T-cell (primary cell): Measurements from ENCODE around the gene BGN. TPM values are rescaled to one million over a fixed set of nuclear protein-coding genes. Genes with fewer than 3 reads are reported as not detected.

Experiments
- ATAC-seq, 4 experiments: fragments of 200-7000 bp in 3 of 4; fragments of 150-1000 bp in 1 of 4; cut with Tn5 transposase; replicated peaks in 1 of 4; 1 replicate in 3 of 4; 2 replicates in 1 of 4; pipeline ENCODE4 v1.10.0; 2021; ENCODE audit warnings: moderate library complexity in 3 of 4, mild to moderate bottlenecking in 2 of 4, moderate number of reproducible peaks in 1 of 4
- CTCF ChIA-PET, 2 donors: fragments of 300-600 bp; sonication (Branson Sonifier 250); formaldehyde crosslinking; loops; one replicate each; lab custom pipeline; 2022; ENCODE audit warnings: antibody characterized with exemption in 2 of 2; lab: Charles Lee
- POLR2A ChIA-PET, 2 donors: fragments of 300-600 bp; sonication (Branson Sonifier 250); formaldehyde crosslinking; loops; one replicate each; lab custom pipeline; 2022; ENCODE audit warnings: antibody characterized with exemption in 2 of 2; lab: Charles Lee
- DNase-seq, 35 experiments: peaks; one replicate each; pipeline versions ENCODE4 v3.0.0 to v3.0.0-alpha.2; 2013 to 2023
- H3K27ac ChIP-seq: one replicate; pipeline ENCODE4 v1.5.1; 2013; ENCODE audit warnings: low read length
- H3K27me3 ChIP-seq, 2 experiments: replicated peaks in 1 of 2; 1 replicate in 1 of 2; 2 replicates in 1 of 2; pipeline versions ENCODE4 v1.6.1 to v1.7.0; 2013; ENCODE audit warnings: low read length in 1 of 2, mixed read lengths in 1 of 2; ENCODE audit not compliant: control insufficient read depth in 2 of 2, insufficient read depth in 2 of 2; ENCODE audit errors: extremely low read depth in 1 of 2
- H3K36me3 ChIP-seq, 2 donors: 1 replicate in 1 of 2; 2 replicates in 1 of 2; pipeline versions ENCODE4 v1.6.1 to v1.7.0; 2013; ENCODE audit warnings: low read length in 1 of 2; ENCODE audit not compliant: control insufficient read depth in 2 of 2, insufficient read depth in 1 of 2; ENCODE audit errors: extremely low read depth in 1 of 2
- H3K4me1 ChIP-seq, 2 experiments: 1 replicate in 1 of 2; 2 replicates in 1 of 2; pipeline versions ENCODE4 v1.6.1 to v1.7.0; 2013; ENCODE audit warnings: low read length in 2 of 2, mixed read lengths in 1 of 2; ENCODE audit not compliant: insufficient read depth in 2 of 2, control insufficient read depth in 1 of 2; ENCODE audit errors: extremely low read depth in 1 of 2
- H3K4me3 ChIP-seq, 2 donors: 1 replicate in 1 of 2; 2 replicates in 1 of 2; pipeline versions ENCODE4 v1.5.1 to v1.7.0; 2013; ENCODE audit warnings: mild to moderate bottlenecking in 2 of 2, low read length in 1 of 2, moderate library complexity in 1 of 2; ENCODE audit not compliant: control insufficient read depth in 1 of 2; ENCODE audit errors: extremely low read depth in 1 of 2
- H3K9me3 ChIP-seq: 2 replicates; pipeline ENCODE4 v1.7.0; 2013
- H3K27ac Mint-ChIP-seq, 2 donors: one replicate each; pipeline ENCODE4 v1.8.0; 2020 to 2021; ENCODE audit warnings: mild to moderate bottlenecking in 2 of 2, mixed read lengths in 2 of 2
- H3K27me3 Mint-ChIP-seq, 2 donors: one replicate each; pipeline ENCODE4 v1.8.0; 2021 to 2022; ENCODE audit warnings: mixed read lengths in 2 of 2
- H3K36me3 Mint-ChIP-seq: one replicate; pipeline ENCODE4 v1.8.0; 2021; ENCODE audit warnings: mixed read lengths
- H3K4me1 Mint-ChIP-seq, 3 donors: one replicate each; pipeline ENCODE4 v1.8.0; 2020 to 2022; ENCODE audit warnings: mixed read lengths in 3 of 3, mild to moderate bottlenecking in 1 of 3
- H3K4me3 Mint-ChIP-seq, 3 donors: one replicate each; pipeline ENCODE4 v1.8.0; 2020 to 2022; ENCODE audit warnings: mild to moderate bottlenecking in 3 of 3, mixed read lengths in 3 of 3, moderate library complexity in 3 of 3
- H3K9me3 Mint-ChIP-seq, 3 donors: one replicate each; pipeline ENCODE4 v1.8.0; 2020 to 2022; ENCODE audit warnings: mixed read lengths in 3 of 3
- WGBS: methylation state at CpG from one replicate; pipeline ENCODE4 v1.1.5; 2013; ENCODE audit warnings: missing lambda C conversion rate; ENCODE audit not compliant: insufficient coverage; 5-methylcytosine and 5-hydroxymethylcytosine counted together
- total RNA-seq, 35 experiments: library from RNA in 6 of 35; stranded (reverse) in 6 of 35; fragments of 120-200 nt in 1 of 35; gene quantifications; one replicate each; pipeline versions ENCODE4 v1.2.1 to v1.2.4 and lab custom pipeline; 2013 to 2026

BGN gene
- total RNA-seq, 5 donors from 2014 or later (not counting 1 experiment from before 2014, with no cell fraction given): 0.25 to 0.70 (median 0.30) TPM; not detected in 2

DNA sequence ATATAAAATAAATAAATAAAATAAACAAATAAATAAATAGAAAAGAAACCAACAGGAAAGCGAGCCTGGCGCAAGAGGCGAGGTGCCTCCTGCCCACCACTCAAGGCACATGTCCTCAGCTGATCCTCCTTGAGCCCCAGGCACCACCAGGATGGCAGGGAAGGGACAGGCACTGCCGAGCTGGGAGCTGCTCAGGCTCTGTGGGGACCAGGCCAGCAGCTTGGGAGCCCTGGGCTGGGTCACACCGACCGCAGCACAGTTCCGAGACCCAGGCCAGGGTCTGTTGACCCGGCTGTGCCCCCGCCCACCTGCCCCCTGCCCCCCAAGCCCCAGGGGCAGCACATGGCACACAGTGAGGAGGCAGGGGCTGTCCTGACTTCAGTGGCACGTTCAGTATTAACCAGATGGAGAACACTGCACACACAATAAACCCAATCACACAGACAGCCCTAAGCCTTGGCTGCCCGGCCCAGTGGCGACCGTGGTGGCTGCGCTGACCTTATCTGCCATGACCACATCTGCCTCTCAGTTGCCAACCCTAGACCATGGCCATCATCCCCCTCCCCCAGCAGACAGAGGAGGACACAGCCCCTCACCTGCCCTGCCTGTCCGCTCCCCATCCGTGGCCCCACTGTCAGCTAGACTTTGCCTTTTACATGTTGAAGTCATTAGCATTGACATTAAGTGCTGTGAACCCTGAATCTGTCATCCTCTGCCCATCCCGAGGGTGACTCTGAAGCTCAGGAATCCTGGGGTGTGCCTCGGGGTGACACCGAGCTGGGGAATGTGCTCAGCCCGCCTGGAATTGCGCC lies 46.0 kb upstream of the BGN start:
- Mint-ChIP-seq H3K36me3 (peaks cover 9% of the 10 kb centered on the region), H3K4me1 (no peaks in the 10 kb centered on the region), H3K9me3 (no peaks in the 10 kb centered on the region), H3K4me3 (no peak overlapping the region), H3K27me3 (no peaks in the 10 kb centered on the region), H3K27ac (no peak overlapping the region)
- POLR2A ChIA-PET: no interaction called here
- H3K4me1 ChIP-seq: no peaks in the 10 kb centered on the region
- H3K27me3 ChIP-seq: no peaks in the 10 kb centered on the region
- CTCF ChIA-PET: interaction anchor here (0.5 to 0.6 kb wide), 2 partner anchors 12 to 62 kb away, joined by 3 read pairs; no protein-coding TSS in a partner anchor
- no peak overlapping the region for H3K4me3 ChIP-seq
- DNase-seq (no peak), ATAC-seq (no peak)
- peaks cover 6 to 7% of the 10 kb centered on the region in 2 donors for H3K36me3 ChIP-seq
- 96% methylated on average over 10 of the region's 21 CpGs for WGBS
- H3K9me3 ChIP-seq: no peaks in the 10 kb centered on the region
- H3K27ac ChIP-seq: no peak overlapping the region

DNA sequence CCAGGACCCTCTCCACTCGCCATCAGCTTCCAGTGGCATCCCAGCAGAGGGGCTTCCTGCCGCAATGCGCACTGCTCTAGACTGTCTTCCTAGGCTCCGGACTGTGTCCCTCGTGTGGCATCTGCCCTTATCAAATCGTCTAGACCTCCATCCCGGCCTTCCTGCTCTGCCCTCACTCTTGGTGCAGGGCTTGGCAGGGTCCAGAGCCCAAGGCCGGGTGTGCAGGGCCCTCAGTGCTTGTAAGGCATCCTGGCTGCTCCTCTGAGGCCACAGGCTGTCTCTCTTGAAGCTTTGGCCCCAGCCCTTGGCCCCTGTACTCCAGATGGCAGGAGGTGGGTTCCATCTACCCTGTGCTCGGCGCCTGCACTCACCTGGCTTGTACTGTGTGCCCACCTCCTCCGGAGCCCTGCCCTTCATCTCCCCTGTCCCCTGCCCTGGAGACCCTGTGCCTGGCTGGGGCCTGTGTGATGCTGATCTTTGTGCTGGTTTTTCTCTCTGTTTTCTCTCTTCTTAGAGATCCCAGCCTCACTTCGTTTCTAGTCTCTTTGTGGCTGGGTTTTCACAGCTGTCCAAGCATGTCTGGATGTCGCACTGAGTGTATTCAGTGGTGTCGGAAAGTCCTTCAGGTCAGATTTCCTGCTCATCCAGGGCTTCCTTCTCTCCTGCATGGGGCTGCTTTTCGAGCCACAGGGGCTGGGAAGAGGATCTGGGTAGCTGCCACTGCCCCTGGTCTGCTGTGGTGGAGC lies 45.2 kb upstream of the BGN start:
- ChIA-PET POLR2A (no interaction called here), CTCF (interaction anchor here in 1 of 2 donors (0.6 kb wide), 1 partner anchor 63 kb away, joined by 3 read pairs; no protein-coding TSS in a partner anchor)
- no peak overlapping the region for H3K27ac Mint-ChIP-seq

DNA sequence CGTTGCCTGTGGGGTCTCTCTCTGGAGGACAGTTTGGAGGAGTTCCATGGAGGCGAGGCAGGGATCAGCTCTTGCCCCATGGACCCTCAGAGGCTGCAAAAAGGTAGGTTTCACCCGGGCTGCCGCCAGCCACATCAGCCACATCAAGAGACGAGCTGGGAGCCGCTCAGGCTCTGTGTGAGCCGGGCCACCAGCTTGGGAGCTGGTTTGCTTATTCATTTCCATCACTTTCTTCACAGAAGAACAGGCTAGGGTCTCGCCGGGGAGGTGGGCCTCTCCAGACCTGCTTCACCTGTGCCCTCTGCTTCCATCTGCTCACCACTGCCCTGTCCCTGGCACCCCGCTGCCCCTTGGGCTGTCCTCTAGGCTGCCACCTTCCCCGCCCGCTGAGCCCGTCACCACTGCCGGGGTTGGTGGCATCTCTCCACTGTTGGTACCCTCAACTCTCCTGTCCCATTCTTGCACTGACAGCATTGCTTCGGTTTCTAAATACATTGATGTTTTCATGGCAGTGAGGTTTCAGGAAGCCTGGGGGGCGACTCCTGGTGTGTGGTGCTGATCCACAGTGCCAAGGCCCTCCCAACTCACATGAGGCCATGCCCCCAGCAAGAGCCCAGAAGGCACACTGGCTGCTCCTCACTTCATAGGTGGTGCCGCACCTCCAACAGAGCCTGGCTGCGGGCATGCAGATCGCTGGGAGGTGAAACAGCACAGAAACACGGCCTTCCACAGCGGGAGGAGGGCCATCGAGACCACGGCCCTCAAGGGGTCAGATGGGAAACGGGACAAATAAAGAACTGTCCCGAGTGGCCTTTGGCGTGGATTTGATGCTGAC lies 44.4 kb upstream of the BGN start:
- CTCF ChIA-PET: no interaction called here
- H3K4me1 Mint-ChIP-seq: no peaks in the 10 kb centered on the region
- ATAC-seq: no peak
- no peak overlapping the region for H3K27ac Mint-ChIP-seq
- no peak overlapping the region for H3K4me3 Mint-ChIP-seq
- WGBS: 94% methylated on average over 12 of the region's 26 CpGs
- H3K36me3 Mint-ChIP-seq: peaks cover 9% of the 10 kb centered on the region
- no peaks in the 10 kb centered on the region for H3K27me3 Mint-ChIP-seq
- no peak for DNase-seq
- H3K27me3 ChIP-seq: no peaks in the 10 kb centered on the region
- H3K27ac ChIP-seq: no peak overlapping the region
- no peaks in the 10 kb centered on the region for H3K4me1 ChIP-seq
- H3K9me3 ChIP-seq: no peaks in the 10 kb centered on the region
- H3K9me3 Mint-ChIP-seq: no peaks in the 10 kb centered on the region
- peaks cover 7 to 9% of the 10 kb centered on the region in 2 donors for H3K36me3 ChIP-seq
- no peak overlapping the region for H3K4me3 ChIP-seq
- POLR2A ChIA-PET: no interaction called here

More for the DNA sequence above, 45.2 kb upstream of the BGN start:
- H3K36me3 ChIP-seq: peaks cover 6 to 7% of the 10 kb centered on the region in 2 donors
- no peaks in the 10 kb centered on the region for H3K27me3 ChIP-seq
- Mint-ChIP-seq H3K36me3 (peaks cover 9% of the 10 kb centered on the region), H3K27me3 (no peaks in the 10 kb centered on the region), H3K9me3 (no peaks in the 10 kb centered on the region), H3K4me1 (no peaks in the 10 kb centered on the region), H3K4me3 (no peak overlapping the region)
- DNase-seq (no peak), ATAC-seq (no peak)
- no peak overlapping the region for H3K4me3 ChIP-seq
- H3K9me3 ChIP-seq: no peaks in the 10 kb centered on the region
- H3K27ac ChIP-seq: no peak overlapping the region
- WGBS: 96% methylated on average over 10 of the region's 15 CpGs
- H3K4me1 ChIP-seq: no peaks in the 10 kb centered on the region

DNA sequence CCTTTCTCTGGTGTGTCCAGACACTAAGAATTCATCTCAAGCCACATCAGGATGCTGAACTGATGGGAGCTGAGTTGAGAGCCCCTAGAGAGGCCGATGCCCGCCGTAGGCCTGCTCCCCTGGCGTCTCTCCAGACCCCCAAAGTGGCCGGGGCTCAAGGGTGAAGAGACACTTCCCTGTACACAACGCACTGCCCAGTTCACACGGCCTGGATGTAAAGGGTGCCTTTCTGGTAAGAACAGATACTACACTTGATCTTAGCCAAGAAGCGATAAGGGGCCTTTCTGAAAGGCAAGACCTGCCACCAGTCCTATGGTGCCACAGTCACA lies 43.9 kb upstream of the BGN start:
- ChIA-PET CTCF (no interaction called here), POLR2A (no interaction called here)
- Mint-ChIP-seq H3K27me3 (no peaks in the 10 kb centered on the region), H3K36me3 (peaks cover 9% of the 10 kb centered on the region), H3K27ac (no peak overlapping the region), H3K9me3 (no peaks in the 10 kb centered on the region), H3K4me3 (no peak overlapping the region), H3K4me1 (no peaks in the 10 kb centered on the region)
- H3K4me1 ChIP-seq: no peaks in the 10 kb centered on the region
- H3K9me3 ChIP-seq: no peaks in the 10 kb centered on the region
- H3K27ac ChIP-seq: no peak overlapping the region
- ATAC-seq (no peak), DNase-seq (no peak)
- peaks cover 9 to 11% of the 10 kb centered on the region in 2 donors for H3K36me3 ChIP-seq
- no peaks in the 10 kb centered on the region for H3K27me3 ChIP-seq
- WGBS: no CpG with 5 or more reads among the region's 8 CpGs
- H3K4me3 ChIP-seq: no peak overlapping the region

DNA sequence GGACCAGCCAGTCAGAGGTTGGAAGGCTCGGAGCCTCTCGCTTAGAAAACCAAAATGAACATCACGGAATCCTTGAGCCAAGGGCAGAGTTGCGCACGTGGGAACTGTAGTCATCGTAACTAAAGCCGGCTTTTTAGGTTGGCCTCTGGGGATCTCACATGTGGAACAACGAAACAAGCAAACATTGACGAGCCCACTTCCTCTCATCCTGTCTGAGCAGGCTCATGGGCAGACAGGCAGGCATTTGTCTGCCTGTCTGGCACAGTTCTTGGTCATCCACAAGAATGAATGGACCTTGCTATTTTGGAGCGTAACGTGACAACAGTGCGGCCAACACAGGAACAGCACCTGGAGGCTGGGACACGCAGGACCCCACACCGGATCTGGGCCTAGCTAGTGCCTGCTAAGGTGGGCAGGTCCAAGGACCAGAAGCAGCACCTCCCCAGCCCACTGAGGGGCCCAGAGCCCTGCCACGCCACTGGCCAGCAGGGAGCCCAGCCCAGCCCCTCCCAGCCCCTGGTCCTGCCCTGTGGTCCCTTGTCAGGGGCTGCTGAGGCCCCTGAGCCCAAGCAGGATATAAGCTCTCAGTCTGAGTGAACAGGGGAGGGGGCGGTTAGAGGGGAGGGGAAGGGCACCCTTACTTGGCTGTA lies 39.8 kb upstream of the BGN start:
- ATAC-seq (no peak), DNase-seq (no peak)
- Histone ChIP-seq H3K4me1 (no peaks in the 10 kb centered on the region), H3K27ac (no peak overlapping the region), H3K27me3 (no peaks in the 10 kb centered on the region), H3K36me3 (peaks cover 9 to 14% of the 10 kb centered on the region in 2 donors), H3K9me3 (no peaks in the 10 kb centered on the region), H3K4me3 (no peak overlapping the region)
- CTCF ChIA-PET: no interaction called here
- WGBS: 95% methylated on average over 7 of the region's 16 CpGs
- Mint-ChIP-seq H3K36me3 (peaks cover 13% of the 10 kb centered on the region), H3K4me1 (no peaks in the 10 kb centered on the region), H3K27ac (no peak overlapping the region), H3K4me3 (no peak overlapping the region), H3K27me3 (no peaks in the 10 kb centered on the region), H3K9me3 (no peaks in the 10 kb centered on the region)
- POLR2A ChIA-PET: no interaction called here

DNA sequence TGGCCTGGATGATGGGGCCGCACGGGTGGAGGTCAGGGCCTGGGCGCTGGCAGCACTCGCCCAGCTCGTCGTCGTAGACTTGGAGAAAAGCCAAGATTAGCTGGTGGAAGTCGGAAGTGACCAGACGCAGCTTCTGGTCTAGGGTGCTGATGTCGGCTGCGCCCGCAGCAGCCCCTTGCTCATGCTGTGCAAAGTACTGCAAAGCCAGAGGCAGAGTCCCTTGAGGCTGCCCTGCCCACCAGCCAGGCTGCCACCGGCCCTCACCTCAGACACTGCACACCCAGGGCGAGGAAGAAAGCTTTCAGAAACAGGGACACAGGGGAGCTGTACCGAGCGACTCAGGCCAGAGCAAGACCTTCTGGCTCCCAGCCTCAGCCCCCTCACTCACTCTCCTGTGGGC lies 39.2 kb upstream of the BGN start:
- ATAC-seq: no peak
- ChIA-PET CTCF (no interaction called here), POLR2A (no interaction called here)
- Mint-ChIP-seq H3K27me3 (no peaks in the 10 kb centered on the region), H3K4me1 (no peaks in the 10 kb centered on the region), H3K9me3 (no peaks in the 10 kb centered on the region), H3K4me3 (no peak overlapping the region), H3K27ac (no peak overlapping the region), H3K36me3 (peaks cover 13% of the 10 kb centered on the region)
- no peak for DNase-seq
- Histone ChIP-seq H3K27me3 (no peaks in the 10 kb centered on the region), H3K27ac (no peak overlapping the region), H3K4me3 (no peak overlapping the region), H3K4me1 (no peaks in the 10 kb centered on the region), H3K36me3 (peaks cover 7 to 14% of the 10 kb centered on the region in 2 donors), H3K9me3 (no peaks in the 10 kb centered on the region)
- 97% methylated on average over 6 of the region's 16 CpGs for WGBS
